Keratinocyte (primary cell): ENCODE results near the gene MAPK12. TPM values are rescaled to one million over a fixed set of nuclear protein-coding genes. Genes with fewer than 3 reads are reported as not detected.

Source experiments
- DNase-seq: peaks from one replicate; pipeline ENCODE4 v3.0.0-alpha.2; 2011; ENCODE audit warnings: low read depth, missing footprints, low spot score
- FAIRE-seq: peaks from 2 replicates; lab custom pipeline; 2011; peaks lifted over from hg19 to GRCh38; lab: Jason Lieb, UNC
- H2AFZ ChIP-seq: 2 replicates; pipeline ENCODE4 v1.6.0; 2012; ENCODE audit warnings: low read length, control low read depth, inconsistent platforms; ENCODE audit not compliant: control insufficient read depth
- H3K27ac ChIP-seq: 2 replicates; pipeline ENCODE4 v1.5.1; 2011; ENCODE audit warnings: low read length; ENCODE audit not compliant: control insufficient read depth, insufficient read depth
- H3K27me3 ChIP-seq: 3 replicates; pipeline ENCODE4 v1.6.0; 2011; ENCODE audit warnings: low read length; ENCODE audit not compliant: control insufficient read depth, insufficient read depth; ENCODE audit errors: extremely low read depth
- H3K36me3 ChIP-seq, 2 experiments: 2 replicates in 1 of 2; 3 replicates in 1 of 2; pipeline ENCODE4 v1.5.1; 2011; ENCODE audit warnings: low read length in 2 of 2, mild to moderate bottlenecking in 1 of 2; ENCODE audit not compliant: control insufficient read depth in 2 of 2, insufficient read depth in 2 of 2; ENCODE audit errors: extremely low read depth in 1 of 2
- H3K4me1 ChIP-seq: 3 replicates; pipeline ENCODE4 v1.5.1; 2011; ENCODE audit warnings: low read length; ENCODE audit not compliant: control insufficient read depth, insufficient read depth; ENCODE audit errors: extremely low read depth
- H3K4me2 ChIP-seq: 3 replicates; pipeline ENCODE4 v1.6.0; 2011; ENCODE audit warnings: low read depth, low read length; ENCODE audit not compliant: control insufficient read depth, insufficient read depth; ENCODE audit errors: extremely low read depth
- H3K4me3 ChIP-seq, 3 experiments: fragments of 200-600 bp in 1 of 3; sonication (generic) in 1 of 3; 2 replicates in 2 of 3; 3 replicates in 1 of 3; pipeline ENCODE4 v1.5.1; 2011 to 2016; ENCODE audit warnings: low read length in 3 of 3, mild to moderate bottlenecking in 3 of 3, control low read depth in 2 of 3, inconsistent platforms in 1 of 3, low read depth in 1 of 3, mixed read lengths in 1 of 3, mixed run types in 1 of 3, moderate library complexity in 1 of 3; ENCODE audit not compliant: control insufficient read depth in 2 of 3, insufficient read depth in 2 of 3; ENCODE audit errors: extremely low read depth in 1 of 3
- H3K79me2 ChIP-seq: 2 replicates; pipeline ENCODE4 v1.6.0; 2012; ENCODE audit warnings: low read length; ENCODE audit not compliant: control insufficient read depth, insufficient read depth
- H3K9ac ChIP-seq: 3 replicates; pipeline ENCODE4 v1.6.0; 2011; ENCODE audit warnings: low read length; ENCODE audit not compliant: control insufficient read depth, insufficient read depth; ENCODE audit errors: extremely low read depth
- H3K9me1 ChIP-seq: 3 replicates; pipeline ENCODE4 v1.6.0; 2011; ENCODE audit warnings: low read length; ENCODE audit not compliant: control insufficient read depth, insufficient read depth; ENCODE audit errors: extremely low read depth
- H3K9me3 ChIP-seq: 2 replicates; pipeline ENCODE4 v1.5.1; 2012; ENCODE audit warnings: low read depth, low read length; ENCODE audit not compliant: control insufficient read depth
- H4K20me1 ChIP-seq: 3 replicates; pipeline ENCODE4 v1.6.0; 2011; ENCODE audit warnings: low read length; ENCODE audit not compliant: control insufficient read depth, insufficient read depth; ENCODE audit errors: extremely low read depth
- CTCF ChIP-seq, 3 experiments: IDR thresholded peaks in 1 of 3; conservative IDR thresholded peaks in 1 of 3; optimal IDR thresholded peaks in 1 of 3; 2 replicates in 2 of 3; 3 replicates in 1 of 3; pipeline versions ENCODE3 to v1.5.1; 2011; ENCODE audit warnings: low read length in 3 of 3, mild to moderate bottlenecking in 3 of 3, moderate library complexity in 2 of 3, control low read depth in 1 of 3, inconsistent platforms in 1 of 3; ENCODE audit not compliant: insufficient read depth in 2 of 3; ENCODE audit errors: extremely low read depth in 1 of 3
- EZH2 ChIP-seq: IDR thresholded peaks from one replicate; pipeline ENCODE4 v1.6.1; 2012; ENCODE audit warnings: inconsistent platforms, mild to moderate bottlenecking, low read length, moderate library complexity
- dilution Hi-C: fragments of 300-500 bp; cut with MboI; formaldehyde crosslinking; loops from one replicate; pipeline ENCODE4 v1.7.0; 2020; ENCODE audit warnings: low sequenced_read_pairs; ENCODE audit not compliant: extremely low pct_ligation_motif_present
- polyA plus RNA-seq, 5 experiments: library from polyadenylated mRNA; depleted of rRNA in 3 of 5; stranded (reverse) in 3 of 5; stranded (forward) in 1 of 5; unstranded in 1 of 5; fragments of >200 nt; gene quantifications; 1 replicate in 1 of 5; 2 replicates in 3 of 5; 3 replicates in 1 of 5; pipeline versions ENCODE4 v1.2.1 to v1.2.3, GENCODE V29; 2011 to 2012; ENCODE audit warnings: missing spikeins in 2 of 5, low read depth in 1 of 5, low replicate concordance in 1 of 5

MAPK12 gene
- polyA plus RNA-seq, 1 donor (not counting 4 experiments of a cell fraction or from before 2014, with no cell fraction given), result 10.1 TPM

- Histone ChIP-seq H3K36me3 (peaks cover 5 to 9% of the 10 kb centered on the region in 2 experiments), H3K79me2 (peaks cover 2% of the 10 kb centered on the region), H3K27ac (no peak overlapping the region), H3K9me1 (no peaks in the 10 kb centered on the region), H3K9me3 (no peaks in the 10 kb centered on the region), H2AFZ (peak overlapping the region; percentile 6), H3K4me1 (peaks cover 6% of the 10 kb centered on the region), H3K27me3 (no peaks in the 10 kb centered on the region), H3K4me3 (peak overlapping the region; percentile 46 to 75 (median 74)), H4K20me1 (no peaks in the 10 kb centered on the region), H3K9ac (no peak overlapping the region), H3K4me2 (peak overlapping the region; percentile 83)
- DNase-seq, result no peak
- FAIRE-seq, result no peak
- no peak for TF ChIP-seq CTCF (optimal IDR thresholded peaks at IDR 0.05 in 1 of 3, IDR thresholded peaks at IDR 0.05 in 1 of 3, conservative IDR thresholded peaks at IDR 0.05 in 1 of 3; ENCODE audit: extremely low read depth in 1 of 3, insufficient read depth in 2 of 3, low read length in 3 of 3)
- no peak for TF ChIP-seq EZH2
- dilution Hi-C loops, result no loop called here
Measured at GRCh38 chr22:50251477-50252081, 9.9 kb downstream of the MAPK12 start.

DNA sequence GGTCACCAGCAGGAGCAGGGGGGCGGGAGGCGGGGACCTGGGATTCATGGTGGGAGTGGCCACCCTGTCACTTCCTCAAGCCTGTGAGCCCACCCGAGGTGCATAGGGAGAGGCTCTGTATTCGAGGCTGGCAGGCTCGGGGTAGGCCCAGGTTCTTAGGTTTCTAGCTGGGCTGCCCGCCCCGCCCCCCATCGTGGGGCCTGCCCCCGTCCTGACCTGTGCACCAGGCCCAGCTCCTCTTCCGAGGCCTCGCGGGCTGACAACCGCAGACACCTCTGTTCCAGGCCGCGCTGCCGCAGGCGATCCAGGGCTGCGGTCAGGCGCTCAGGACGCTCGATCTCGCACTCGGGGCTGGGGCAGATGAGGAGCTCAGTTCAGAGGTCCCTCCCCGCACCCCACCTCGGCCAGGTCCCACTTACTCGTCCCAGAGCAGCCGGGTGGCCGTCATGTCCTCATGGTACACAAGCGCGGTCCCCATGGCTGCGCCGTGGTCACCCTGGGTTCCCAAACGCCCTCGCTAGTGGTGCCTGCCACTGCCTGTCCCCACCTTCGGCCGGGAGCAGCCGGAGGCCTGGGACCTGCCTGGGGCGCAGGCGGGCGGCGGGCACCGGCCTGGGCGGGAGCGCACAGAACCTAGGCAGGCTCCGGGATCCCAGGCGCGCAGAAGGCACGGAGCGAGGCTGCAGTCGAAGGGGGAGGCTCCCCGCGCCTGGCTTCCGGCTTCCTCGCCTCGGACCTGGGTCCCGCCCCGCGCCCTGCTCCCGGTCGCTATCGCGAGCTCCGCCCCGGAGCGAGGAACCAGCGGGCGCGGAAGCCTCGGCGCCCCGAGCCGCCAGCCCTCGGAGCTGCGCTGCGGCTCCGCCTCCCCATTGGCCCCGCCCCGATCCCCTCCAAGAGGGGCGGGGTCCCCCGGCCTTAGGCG lies 10.7 kb downstream of the MAPK12 start, which contains the start of gene HDAC10:
Gene HDAC10, minus strand, starts transcription at position 711 of the 922 bp plus-strand sequence. Its CDS starts 233 bp downstream, at position 478.
- no peak for FAIRE-seq
- no peaks in the 10 kb centered on the region for H3K9me3 ChIP-seq
- H2AFZ ChIP-seq, result peak within 1 kb of the TSS; percentile 73
- H3K9ac ChIP-seq, result peak within 1 kb of the TSS; percentile 81
- no peak for DNase-seq
- no peaks in the 10 kb centered on the region for H3K27me3 ChIP-seq
- no peaks in the 10 kb centered on the region for H3K9me1 ChIP-seq
- TF ChIP-seq EZH2 (no peak), CTCF (optimal IDR thresholded peaks at IDR 0.05 in 1 of 3, IDR thresholded peaks at IDR 0.05 in 1 of 3, conservative IDR thresholded peaks at IDR 0.05 in 1 of 3; ENCODE audit: extremely low read depth in 1 of 3, insufficient read depth in 2 of 3, low read length in 3 of 3) (no peak)
- H3K36me3 ChIP-seq, result peaks cover 7 to 9% of the 10 kb centered on the region in 2 experiments
- H3K4me1 ChIP-seq, result peaks cover 9% of the 10 kb centered on the region
- H3K4me3 ChIP-seq, result peak within 1 kb of the TSS; percentile 72 to 75 (median 74)
- peaks cover 10% of the 10 kb centered on the region for H3K79me2 ChIP-seq
- peak within 1 kb of the TSS; percentile 83 for H3K4me2 ChIP-seq
- dilution Hi-C loops, result no loop called here
- H4K20me1 ChIP-seq, result no peaks in the 10 kb centered on the region
- peak within 1 kb of the TSS; percentile 52 for H3K27ac ChIP-seq
